Spleen (tissue), 7 donors: ENCODE measurements around the gene TBP.

Source experiments
- POLR2A ChIP-seq, 3 donors: fragments of 450-650 bp; IDR thresholded peaks; one replicate each; pipeline ENCODE4 v1.5.1; 2017; ENCODE audit warnings: antibody characterized with exemption in 3 of 3, mild to moderate bottlenecking in 1 of 3
- TF ChIP-seq, protein P1 (sequence below), 11 experiments: fragments of 200-600 bp in 7 of 11; fragments of 450-650 bp in 4 of 11; sonication (generic) in 4 of 11; IDR thresholded peaks in 8 of 11; conservative IDR thresholded peaks in 3 of 11; 1 replicate in 7 of 11; 2 replicates in 4 of 11; pipeline versions ENCODE4 v1.4.0 to v1.8.0; 2016 to 2021; ENCODE audit warnings: antibody characterized with exemption in 11 of 11, inconsistent platforms in 4 of 11, mild to moderate bottlenecking in 1 of 11
- donor health status: DM: no; HTN: no; CAD: no; lungs with moderate emphysema.
- donor health status: DM: no; HTN: no; CAD: no.
- donor health status: DM: no; HTN: no; CAD: no.

DNA sequence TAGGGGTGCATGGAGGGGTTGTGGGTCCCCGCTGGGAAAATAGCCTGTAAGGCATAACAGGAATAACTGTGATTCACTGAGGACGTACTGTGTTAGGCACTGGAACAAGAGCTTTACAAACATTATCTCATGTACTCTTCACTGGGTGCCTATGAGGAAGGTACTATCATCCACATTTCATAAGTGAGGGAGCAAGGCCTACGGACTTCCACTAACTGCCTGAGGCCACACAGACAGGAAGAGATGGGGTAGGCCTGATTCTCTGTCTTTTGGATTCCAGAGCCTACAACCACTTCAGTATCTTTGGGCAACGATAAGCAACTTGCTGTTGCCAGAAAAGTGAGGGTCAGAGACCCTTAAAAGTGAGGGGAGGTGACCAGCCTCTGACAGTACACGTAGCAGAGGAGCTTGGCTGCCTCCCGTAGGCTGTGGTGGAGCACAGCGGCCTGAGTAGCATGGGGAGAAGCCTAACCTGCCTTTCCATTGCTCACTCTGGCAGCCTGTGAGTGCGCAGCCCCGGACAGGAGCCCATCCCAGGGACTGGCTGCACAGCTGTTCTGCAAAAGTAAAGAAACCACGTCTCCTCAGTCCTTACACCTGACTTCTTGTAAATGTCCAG is 31.5 kb upstream of the TBP start:
- no peak for TF ChIP-seq POLR2A (IDR thresholded peaks at IDR 0.05)
- TF ChIP-seq, protein P1, sequence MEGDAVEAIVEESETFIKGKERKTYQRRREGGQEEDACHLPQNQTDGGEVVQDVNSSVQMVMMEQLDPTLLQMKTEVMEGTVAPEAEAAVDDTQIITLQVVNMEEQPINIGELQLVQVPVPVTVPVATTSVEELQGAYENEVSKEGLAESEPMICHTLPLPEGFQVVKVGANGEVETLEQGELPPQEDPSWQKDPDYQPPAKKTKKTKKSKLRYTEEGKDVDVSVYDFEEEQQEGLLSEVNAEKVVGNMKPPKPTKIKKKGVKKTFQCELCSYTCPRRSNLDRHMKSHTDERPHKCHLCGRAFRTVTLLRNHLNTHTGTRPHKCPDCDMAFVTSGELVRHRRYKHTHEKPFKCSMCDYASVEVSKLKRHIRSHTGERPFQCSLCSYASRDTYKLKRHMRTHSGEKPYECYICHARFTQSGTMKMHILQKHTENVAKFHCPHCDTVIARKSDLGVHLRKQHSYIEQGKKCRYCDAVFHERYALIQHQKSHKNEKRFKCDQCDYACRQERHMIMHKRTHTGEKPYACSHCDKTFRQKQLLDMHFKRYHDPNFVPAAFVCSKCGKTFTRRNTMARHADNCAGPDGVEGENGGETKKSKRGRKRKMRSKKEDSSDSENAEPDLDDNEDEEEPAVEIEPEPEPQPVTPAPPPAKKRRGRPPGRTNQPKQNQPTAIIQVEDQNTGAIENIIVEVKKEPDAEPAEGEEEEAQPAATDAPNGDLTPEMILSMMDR (IDR thresholded peaks at IDR 0.05 in 8 of 11, conservative IDR thresholded peaks at IDR 0.05 in 3 of 11) = no peak
